GM10266 (cell line): ENCODE measurements around the gene KIAA0040.

Experiments
- DNase-seq: peaks from one replicate; pipeline ENCODE4 v3.0.0; 2012; ENCODE audit errors: extremely low spot score
- TF ChIP-seq, protein P1 (sequence below): IDR thresholded peaks from 2 replicates; pipeline ENCODE4 v1.5.1; 2012; ENCODE audit warnings: mild to moderate bottlenecking, low read depth; ENCODE audit not compliant: control insufficient read depth, insufficient read depth; ENCODE audit errors: missing control alignments

Gene KIAA0040

DNA sequence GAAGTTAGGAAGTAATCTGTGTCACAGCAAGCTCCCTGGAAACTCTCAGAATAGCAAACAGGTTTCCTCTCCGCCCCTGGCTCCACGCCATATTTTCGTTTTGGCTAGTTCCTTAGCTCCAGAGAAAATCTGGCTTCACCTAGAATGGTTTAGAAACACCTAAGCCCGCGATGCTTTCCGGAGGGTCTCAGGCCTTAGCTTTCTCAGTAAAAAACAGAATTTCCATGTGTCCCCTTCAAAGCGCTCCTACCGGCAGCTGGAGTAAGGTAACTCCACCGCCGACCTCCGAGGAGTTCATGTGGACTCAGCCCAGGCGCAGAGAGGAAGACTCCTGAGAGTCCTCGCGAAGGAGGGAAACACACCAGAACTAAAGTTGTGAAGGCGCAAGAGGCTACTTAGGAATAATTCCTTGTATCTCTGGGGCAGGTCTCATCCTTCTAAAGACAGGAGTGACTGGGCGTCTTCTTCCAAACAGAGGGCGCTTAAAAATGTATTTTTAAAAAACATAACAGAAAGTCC is 406 bp downstream of the KIAA0040 start:
- DNase-seq: peak; percentile 53
- TF ChIP-seq, protein P1, sequence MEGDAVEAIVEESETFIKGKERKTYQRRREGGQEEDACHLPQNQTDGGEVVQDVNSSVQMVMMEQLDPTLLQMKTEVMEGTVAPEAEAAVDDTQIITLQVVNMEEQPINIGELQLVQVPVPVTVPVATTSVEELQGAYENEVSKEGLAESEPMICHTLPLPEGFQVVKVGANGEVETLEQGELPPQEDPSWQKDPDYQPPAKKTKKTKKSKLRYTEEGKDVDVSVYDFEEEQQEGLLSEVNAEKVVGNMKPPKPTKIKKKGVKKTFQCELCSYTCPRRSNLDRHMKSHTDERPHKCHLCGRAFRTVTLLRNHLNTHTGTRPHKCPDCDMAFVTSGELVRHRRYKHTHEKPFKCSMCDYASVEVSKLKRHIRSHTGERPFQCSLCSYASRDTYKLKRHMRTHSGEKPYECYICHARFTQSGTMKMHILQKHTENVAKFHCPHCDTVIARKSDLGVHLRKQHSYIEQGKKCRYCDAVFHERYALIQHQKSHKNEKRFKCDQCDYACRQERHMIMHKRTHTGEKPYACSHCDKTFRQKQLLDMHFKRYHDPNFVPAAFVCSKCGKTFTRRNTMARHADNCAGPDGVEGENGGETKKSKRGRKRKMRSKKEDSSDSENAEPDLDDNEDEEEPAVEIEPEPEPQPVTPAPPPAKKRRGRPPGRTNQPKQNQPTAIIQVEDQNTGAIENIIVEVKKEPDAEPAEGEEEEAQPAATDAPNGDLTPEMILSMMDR: no peak

DNA sequence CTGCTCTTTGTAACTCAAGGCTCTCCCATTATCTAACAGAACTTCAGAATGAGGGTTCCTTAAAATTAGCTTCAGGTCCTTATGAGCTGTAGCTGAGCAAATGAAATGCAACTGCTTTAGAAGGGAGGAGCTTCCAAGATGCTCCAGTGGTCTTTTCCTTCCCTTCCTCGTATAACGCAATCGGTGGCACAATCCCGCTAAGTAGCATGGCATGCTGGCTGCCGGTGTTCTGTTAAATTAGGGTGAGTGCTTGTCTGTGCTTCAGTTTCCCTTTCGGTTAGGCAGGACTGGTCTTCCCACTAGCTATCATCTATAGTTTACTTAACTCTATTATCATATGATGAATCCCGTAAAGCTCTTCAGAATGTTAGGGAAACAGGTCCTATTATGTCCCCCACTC is 917 bp downstream of the KIAA0040 start:
- TF ChIP-seq, protein P1: no peak
- DNase-seq: peak; percentile 65

DNA sequence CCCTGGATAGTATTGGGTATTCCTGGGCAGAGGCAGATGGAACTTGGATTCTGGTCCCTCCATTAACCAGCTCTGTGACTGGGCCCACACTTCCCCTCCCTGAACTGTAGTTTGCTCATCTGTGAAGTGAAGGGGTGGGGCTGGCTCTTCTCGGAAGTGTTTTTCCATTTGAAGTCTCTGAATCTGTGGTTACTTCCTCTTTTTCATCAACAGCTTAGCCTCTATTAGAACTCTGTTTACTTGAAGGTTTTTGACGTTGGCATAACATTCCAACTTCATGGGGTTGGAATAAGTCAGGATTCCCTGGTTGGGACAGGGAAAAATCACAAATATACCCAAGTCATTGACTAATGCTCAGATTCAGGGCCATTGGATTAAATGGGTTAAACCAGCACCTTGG is 3.6 kb downstream of the KIAA0040 start:
- DNase-seq: peak; percentile 79
- TF ChIP-seq, protein P1: no peak

DNA sequence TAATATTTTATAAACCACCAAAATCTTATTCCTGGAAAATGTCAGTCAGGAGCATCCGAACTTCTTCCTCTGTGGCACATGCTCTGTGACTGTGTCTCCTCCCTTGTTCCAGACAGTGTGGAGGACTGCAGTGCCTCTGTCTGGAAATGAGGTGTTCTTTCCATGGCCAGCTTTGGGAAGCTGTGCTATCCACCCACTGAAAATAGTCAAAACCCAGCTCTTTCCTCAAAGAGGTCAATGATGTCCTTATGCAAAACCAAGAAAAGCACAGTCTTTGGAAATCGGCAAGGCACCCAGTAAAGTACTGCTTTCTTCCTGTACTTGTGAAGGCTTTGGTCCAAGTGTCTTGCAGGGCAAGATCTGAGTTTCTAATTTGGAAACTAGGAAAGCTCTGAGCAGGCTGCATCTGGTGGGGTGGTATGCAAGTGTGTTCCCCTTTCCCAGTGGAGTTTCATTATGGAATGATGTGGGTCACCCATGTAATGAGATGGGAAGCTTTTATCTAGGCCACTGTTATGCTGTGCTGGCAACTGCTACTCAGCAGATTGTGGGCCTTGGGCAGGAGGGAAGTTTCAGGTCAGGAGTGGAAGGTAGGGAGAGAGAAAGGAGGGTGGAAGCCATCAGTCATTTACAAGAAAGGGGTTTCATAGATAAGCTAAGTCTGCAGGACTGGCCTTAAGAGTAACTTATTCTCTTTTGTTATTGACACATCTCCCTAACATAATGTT is 6.0 kb downstream of the KIAA0040 start:
- no peak for DNase-seq
- TF ChIP-seq, protein P1: no peak

DNA sequence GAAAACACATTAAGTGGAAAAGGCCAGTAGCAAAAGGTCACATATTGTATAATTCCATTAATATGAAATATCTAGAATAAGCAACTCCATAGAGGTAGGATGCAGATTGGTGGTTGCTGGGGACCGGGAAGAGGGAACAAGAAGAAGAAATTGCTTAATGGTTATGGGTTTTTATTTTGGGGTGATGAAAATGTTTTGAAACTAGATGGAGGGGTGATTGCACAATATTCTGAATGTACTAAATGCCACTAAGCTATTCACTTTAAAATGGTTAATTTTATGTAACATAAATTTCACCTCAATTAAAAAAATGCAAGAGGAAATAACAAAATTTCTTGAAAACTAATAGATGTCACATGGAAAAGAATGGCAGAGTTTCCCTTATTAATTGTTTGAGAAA is 6.7 kb downstream of the KIAA0040 start:
- TF ChIP-seq, protein P1: no peak

DNA sequence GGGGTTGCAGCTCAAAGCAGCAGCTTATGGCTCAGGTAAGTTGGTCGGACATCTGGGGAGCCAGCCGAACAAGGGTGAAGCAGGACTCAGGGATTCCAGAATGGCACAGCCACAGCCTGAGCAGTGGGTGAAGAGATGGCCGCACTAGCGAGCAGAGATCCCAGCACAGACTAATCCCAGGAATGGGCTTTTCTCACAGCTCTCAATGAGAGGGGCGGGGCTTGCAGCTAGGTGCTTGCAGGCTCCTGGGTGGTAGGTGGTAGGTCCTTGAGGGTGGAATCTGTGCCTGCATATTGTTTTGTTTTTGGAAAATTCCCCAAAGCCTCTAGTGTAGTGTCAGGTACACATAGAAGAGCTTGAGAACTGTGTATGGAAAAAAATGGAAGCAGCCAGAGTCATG is 9.0 kb downstream of the KIAA0040 start:
- TF ChIP-seq, protein P1: no peak
- DNase-seq: no peak

More for the DNA sequence above, 6.7 kb downstream of the KIAA0040 start:
- no peak for DNase-seq

DNA sequence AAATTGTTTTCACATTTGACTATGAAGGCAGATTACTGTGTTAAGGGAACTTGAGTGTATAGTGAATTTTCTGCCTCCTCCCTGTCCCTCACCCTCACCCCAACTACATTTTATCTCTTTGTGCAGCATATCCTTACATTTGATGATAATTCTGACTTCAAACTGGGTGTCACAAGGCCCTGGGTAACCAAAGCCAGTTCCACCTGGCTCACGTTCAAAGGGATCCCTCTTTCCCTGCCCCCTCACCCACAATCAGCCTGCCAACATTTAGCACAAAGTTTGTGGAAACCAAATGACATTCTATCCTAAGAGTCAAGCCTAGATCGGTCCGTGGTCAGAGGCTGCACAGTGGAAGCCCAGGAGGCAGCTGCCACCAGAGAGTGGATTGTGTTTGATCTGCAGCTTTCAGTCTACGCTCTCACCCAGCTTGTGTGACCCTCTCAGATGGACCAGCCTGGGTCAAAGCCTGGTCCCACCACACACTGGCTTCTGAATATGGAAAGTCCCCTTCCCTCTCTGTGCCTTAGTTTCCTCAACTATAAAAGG is 10.3 kb downstream of the KIAA0040 start:
- no peak for DNase-seq
- TF ChIP-seq, protein P1: no peak
